H1 (cell line): Measurements from ENCODE around the gene ARHGEF6. TPM values are rescaled to one million over a fixed set of nuclear protein-coding genes. Genes with fewer than 3 reads are reported as not detected.

Experiments used
- RNF2 ChIP-seq: fragments of 200-900, 300-1000 bp; sonication (generic); IDR thresholded peaks from 2 replicates; pipeline ENCODE4 v1.7.1; 2016; ENCODE audit warnings: borderline replicate concordance, low read depth, mild to moderate bottlenecking, antibody characterized with exemption, low read length; ENCODE audit not compliant: poor library complexity, severe bottlenecking; ENCODE audit errors: missing control alignments
- polyA plus RNA-seq, 7 experiments: library from polyadenylated mRNA; depleted of rRNA in 3 of 7; stranded (reverse) in 5 of 7; unstranded in 2 of 7; fragments of >200 nt in 5 of 7; fragments of 200-250 nt in 2 of 7; gene quantifications; 1 replicate in 5 of 7; 2 replicates in 1 of 7; 4 replicates in 1 of 7; pipeline versions ENCODE4 v1.2.1 to v1.2.3, GENCODE V29; 2011 to 2013; ENCODE audit warnings: missing spikeins in 2 of 7, mixed read lengths in 2 of 7
- total RNA-seq: library from RNA; stranded (reverse); fragmentation: NEBNext Ultra II Directional; extraction: Animal tissue kit (Norgen Biotek cat#: 25700); gene quantifications from 2 replicates; pipeline ENCODE4 v1.2.1, GENCODE V29; 2021

The ARHGEF6 gene
- total and polyA plus RNA-seq, 2 of the 8 experiments (the other 6 are each of a cell fraction or from before 2014, with no cell fraction given): 3.6 to 3.7 TPM

DNA sequence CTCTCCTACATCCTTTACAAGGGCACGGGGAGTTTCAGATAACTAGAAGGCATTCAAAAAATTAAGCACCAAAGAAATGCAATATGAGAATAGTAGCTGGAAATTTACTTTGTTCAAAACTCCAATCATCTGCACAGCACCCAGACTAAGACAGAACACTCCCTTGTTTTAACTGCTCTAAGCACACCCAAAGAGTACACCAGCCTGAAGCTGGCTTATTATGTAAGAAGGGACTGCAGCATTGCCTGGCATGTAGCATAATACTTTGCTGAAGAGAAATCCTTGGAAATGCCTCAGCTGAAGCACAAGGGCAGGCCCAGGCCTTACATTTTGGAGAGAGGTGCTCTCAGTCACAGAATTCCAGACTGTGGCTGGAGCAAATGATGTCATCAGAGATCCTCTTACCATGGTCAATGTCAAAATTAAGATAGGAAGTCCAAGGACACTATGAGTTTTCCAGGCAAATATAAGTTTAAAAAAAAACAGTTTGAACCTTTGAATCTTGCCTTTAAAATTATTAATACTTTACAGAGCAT lies 14.8 kb downstream of the ARHGEF6 start (continued):
- no peak for TF ChIP-seq RNF2
